Measurements from ENCODE around the gene DNAH7. TPM values are rescaled to one million over a fixed set of nuclear protein-coding genes. Genes with fewer than 3 reads are reported as not detected.

DNAH7 gene
- total RNA-seq, 1 experiment from 2014 or later, result 0.09 TPM

DNA sequence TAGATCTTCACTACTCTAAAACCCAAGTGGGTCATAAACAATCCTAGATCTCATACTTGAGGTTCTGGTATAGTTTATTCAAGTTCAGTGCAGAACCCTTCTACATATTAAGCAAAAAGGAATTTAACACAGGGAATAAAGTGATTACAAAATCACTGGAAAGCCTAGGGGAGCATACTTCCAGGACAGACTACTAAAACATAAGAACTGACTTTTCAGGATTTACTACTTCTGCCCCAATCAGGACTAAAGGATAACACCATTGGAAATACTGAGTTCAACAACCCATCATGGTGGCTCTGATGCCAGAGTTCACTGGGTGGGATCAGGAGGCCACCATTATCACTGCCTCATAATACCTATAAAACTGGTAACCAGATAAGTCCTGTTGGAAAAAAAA is 123.6 kb downstream of the DNAH7 start:
- no peaks in the 10 kb centered on the region for H3K4me1 ChIP-seq (ENCODE audit: insufficient read depth, low read length)
- no peaks in the 10 kb centered on the region for H4K20me1 ChIP-seq (ENCODE audit: control insufficient read depth, insufficient read depth, insufficient read length)
- Mint-ChIP-seq H3K4me3 (no peak overlapping the region), H3K27me3 (ENCODE audit: low read depth) (no peaks in the 10 kb centered on the region; the same call in 1 of the 2 replicates), H3K36me3 (ENCODE audit: insufficient read depth in 1 of 3, low read depth in 3 of 3) (no peaks in the 10 kb centered on the region; a peak in 2 of 7 replicates), H3K4me1 (no peaks in the 10 kb centered on the region), H3K9me3 (peaks cover 7 to 10% of the 10 kb centered on the region in 2 experiments; a peak in 4 of 5 replicates), H3K27ac (no peak overlapping the region)
- no peak overlapping the region for H2BK15ac ChIP-seq (ENCODE audit: low read depth, low read length)
- TF ChIP-seq, protein P1, sequence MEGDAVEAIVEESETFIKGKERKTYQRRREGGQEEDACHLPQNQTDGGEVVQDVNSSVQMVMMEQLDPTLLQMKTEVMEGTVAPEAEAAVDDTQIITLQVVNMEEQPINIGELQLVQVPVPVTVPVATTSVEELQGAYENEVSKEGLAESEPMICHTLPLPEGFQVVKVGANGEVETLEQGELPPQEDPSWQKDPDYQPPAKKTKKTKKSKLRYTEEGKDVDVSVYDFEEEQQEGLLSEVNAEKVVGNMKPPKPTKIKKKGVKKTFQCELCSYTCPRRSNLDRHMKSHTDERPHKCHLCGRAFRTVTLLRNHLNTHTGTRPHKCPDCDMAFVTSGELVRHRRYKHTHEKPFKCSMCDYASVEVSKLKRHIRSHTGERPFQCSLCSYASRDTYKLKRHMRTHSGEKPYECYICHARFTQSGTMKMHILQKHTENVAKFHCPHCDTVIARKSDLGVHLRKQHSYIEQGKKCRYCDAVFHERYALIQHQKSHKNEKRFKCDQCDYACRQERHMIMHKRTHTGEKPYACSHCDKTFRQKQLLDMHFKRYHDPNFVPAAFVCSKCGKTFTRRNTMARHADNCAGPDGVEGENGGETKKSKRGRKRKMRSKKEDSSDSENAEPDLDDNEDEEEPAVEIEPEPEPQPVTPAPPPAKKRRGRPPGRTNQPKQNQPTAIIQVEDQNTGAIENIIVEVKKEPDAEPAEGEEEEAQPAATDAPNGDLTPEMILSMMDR (conservative IDR thresholded peaks at IDR 0.05), result no peak
- H3K14ac ChIP-seq (ENCODE audit: insufficient read depth, low read length), result no peak overlapping the region
- H3K4me2 ChIP-seq (ENCODE audit: insufficient read depth, insufficient read length, low read length), result no peak overlapping the region
- no peak overlapping the region for H4K91ac ChIP-seq (ENCODE audit: insufficient read length, low read depth, low read length)
- no peak overlapping the region for H4K5ac ChIP-seq (ENCODE audit: insufficient read length, low read depth, low read length)
- no peak overlapping the region for H2AFZ ChIP-seq (ENCODE audit: low read length)
- H3K79me1 ChIP-seq (ENCODE audit: insufficient read depth, low read depth, low read length, poor library complexity, severe bottlenecking), result no peaks in the 10 kb centered on the region
- H2BK12ac ChIP-seq (ENCODE audit: insufficient read length, low read depth, low read length), result no peak overlapping the region
- H3K27ac ChIP-seq (ENCODE audit: insufficient read length, low read depth, low read length), result no peak overlapping the region
- H3T11ph ChIP-seq (ENCODE audit: low read length), result no peak overlapping the region
- no peaks in the 10 kb centered on the region for H3K27me3 ChIP-seq (ENCODE audit: insufficient read depth, low read length)
- no peak overlapping the region for H3K56ac ChIP-seq (ENCODE audit: insufficient read length, low read depth, low read length)
- H2AK5ac ChIP-seq (ENCODE audit: insufficient read length, low read length), result no peak overlapping the region
- H3K79me2 ChIP-seq (ENCODE audit: insufficient read depth, low read length), result no peaks in the 10 kb centered on the region
- H3K23me2 ChIP-seq (ENCODE audit: insufficient read length, low read depth, low read length, poor library complexity, severe bottlenecking), result no peaks in the 10 kb centered on the region
- no peak overlapping the region for H2BK5ac ChIP-seq (ENCODE audit: insufficient read length, low read length)
- H3K4ac ChIP-seq (ENCODE audit: low read depth, low read length), result no peak overlapping the region
- H3K9me3 ChIP-seq (ENCODE audit: control insufficient read depth, low read depth, low read length), result no peaks in the 10 kb centered on the region
- H4K8ac ChIP-seq (replicated peaks; ENCODE audit: insufficient read length, low read depth, low read length), result no peak overlapping the region
- no peak overlapping the region for H2BK120ac ChIP-seq (ENCODE audit: low read depth, low read length, poor library complexity, severe bottlenecking)
- no peak for DNase-seq
- no peak overlapping the region for H3K18ac ChIP-seq (ENCODE audit: insufficient read length, low read depth, low read length)
- no peak overlapping the region for H3K9ac ChIP-seq (ENCODE audit: extremely low read depth, insufficient read length, low read length)
- H3K23ac ChIP-seq (ENCODE audit: insufficient read length, low read depth, low read length), result no peak overlapping the region
- H2BK20ac ChIP-seq (ENCODE audit: low read depth, low read length, poor library complexity, severe bottlenecking), result no peak overlapping the region

Data from H9 (cell line).